Lower leg skin (tissue), 4 donors: ENCODE measurements around the gene SNX33. TPM values are rescaled to one million over a fixed set of nuclear protein-coding genes. Genes with fewer than 3 reads are reported as not detected.
"Not testable (repeated sequence)": the region's sequence is repeated elsewhere in the genome, so short reads cannot be mapped to it uniquely, and the experiment has no call there.

ENCODE experiments used
- DNase-seq, 2 donors: peaks; one replicate each; pipeline ENCODE4 v3.0.0-alpha.2; 2019; ENCODE audit warnings: low spot score in 2 of 2
- H3K4me3 ChIP-seq: fragments of 200-600 bp; sonication (generic); 2 replicates; pipeline ENCODE4 v1.5.1; 2017; ENCODE audit warnings: mild to moderate bottlenecking, low read depth; ENCODE audit not compliant: poor library complexity, severe bottlenecking
- CTCF ChIP-seq, 3 donors: fragments of 450-650 bp; IDR thresholded peaks; one replicate each; pipeline ENCODE4 v1.5.1; 2016; ENCODE audit warnings: antibody characterized with exemption in 3 of 3, mild to moderate bottlenecking in 3 of 3, moderate library complexity in 2 of 3
- POLR2A ChIP-seq, 2 donors: fragments of 450-650 bp; IDR thresholded peaks; one replicate each; pipeline ENCODE4 v1.6.1; 2016 to 2017; ENCODE audit warnings: antibody characterized with exemption in 2 of 2, mild to moderate bottlenecking in 1 of 2, moderate library complexity in 1 of 2
- WGBS, 2 donors: methylation state at CpG; one replicate each; pipeline ENCODE4 v1.1.5; 2018; 5-methylcytosine and 5-hydroxymethylcytosine counted together
- intact Hi-C: fragments of 100-400 bp; cut with DNase I; formaldehyde crosslinking; loops from one replicate; pipeline ENCODE4 v1.15.0; 2023; ENCODE audit warnings: low total_unique reads
- total RNA-seq, 4 donors: library from RNA; depleted of rRNA; stranded (reverse); fragments of >200 nt; gene quantifications; one replicate each; pipeline ENCODE4 v1.1.0, GENCODE V29; 2016

Gene SNX33
- total RNA-seq, 4 donors from 2014 or later = 24.8 to 40.5 (median 35.5) TPM

- no peak overlapping the region for H3K4me3 ChIP-seq
- 29 to 41% methylated on average over 4 to 6 of the region's 6 CpGs for WGBS, 2 donors
- TF ChIP-seq POLR2A (IDR thresholded peaks at IDR 0.05) (no peak), CTCF (IDR thresholded peaks at IDR 0.05) (no peak)
- DNase-seq = no peak
- intact Hi-C loops = no loop called here
These were observed 56.5 kb downstream of the SNX33 start for GRCh38 chr15:75704263-75704615.

DNA sequence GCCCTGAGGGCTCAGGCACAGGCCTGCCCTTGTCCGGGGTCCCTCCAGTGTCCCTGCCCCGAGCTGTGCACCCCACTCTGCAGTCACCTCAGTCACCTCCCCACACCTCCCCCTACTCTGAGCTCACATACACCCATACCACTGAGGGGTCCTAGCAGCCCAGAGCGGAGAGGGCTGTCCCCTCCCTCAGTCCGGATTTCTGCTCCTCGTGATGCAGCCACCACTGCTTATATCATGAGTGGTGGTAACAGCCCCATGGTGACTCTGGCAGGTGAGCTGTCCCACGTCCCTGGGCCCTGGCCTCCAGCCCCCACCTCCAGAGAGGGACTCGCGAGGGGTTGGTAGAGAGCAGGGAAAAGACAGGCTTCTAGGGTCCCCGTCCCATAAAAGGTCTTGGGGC is 56.9 kb downstream of the SNX33 start:
- DNase-seq = no peak
- intact Hi-C loops = no loop called here
- TF ChIP-seq CTCF (IDR thresholded peaks at IDR 0.05) = no peak
- TF ChIP-seq POLR2A (IDR thresholded peaks at IDR 0.05) = no peak
- H3K4me3 ChIP-seq = no peak overlapping the region
- WGBS, 2 donors = 78 to 85% methylated on average over 9 of the region's 9 CpGs

DNA sequence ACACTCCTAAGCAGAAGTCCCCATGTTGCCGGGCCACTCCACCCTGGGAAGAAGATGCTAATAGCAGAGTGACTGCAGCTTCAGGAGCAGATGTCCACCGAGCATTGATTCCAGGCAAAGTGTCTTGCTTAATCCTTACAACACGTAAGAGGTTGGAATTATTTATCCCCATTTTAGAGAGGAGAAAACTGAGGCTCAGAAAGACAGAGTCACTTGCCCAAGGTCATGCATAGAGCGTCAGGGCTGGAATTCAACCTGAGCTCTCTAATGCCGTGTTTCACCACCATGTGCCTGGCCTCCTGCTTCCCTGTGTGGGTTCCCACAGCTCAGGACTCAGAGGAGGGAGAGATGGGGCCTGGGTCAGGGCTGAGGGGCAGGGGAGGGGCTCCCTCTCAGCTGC is 57.7 kb downstream of the SNX33 start:
- WGBS, 2 donors = 75 to 80% methylated on average over 5 of the region's 5 CpGs
- intact Hi-C loops, DNase-seq, H3K4me3 ChIP-seq: not testable (repeated sequence)

DNA sequence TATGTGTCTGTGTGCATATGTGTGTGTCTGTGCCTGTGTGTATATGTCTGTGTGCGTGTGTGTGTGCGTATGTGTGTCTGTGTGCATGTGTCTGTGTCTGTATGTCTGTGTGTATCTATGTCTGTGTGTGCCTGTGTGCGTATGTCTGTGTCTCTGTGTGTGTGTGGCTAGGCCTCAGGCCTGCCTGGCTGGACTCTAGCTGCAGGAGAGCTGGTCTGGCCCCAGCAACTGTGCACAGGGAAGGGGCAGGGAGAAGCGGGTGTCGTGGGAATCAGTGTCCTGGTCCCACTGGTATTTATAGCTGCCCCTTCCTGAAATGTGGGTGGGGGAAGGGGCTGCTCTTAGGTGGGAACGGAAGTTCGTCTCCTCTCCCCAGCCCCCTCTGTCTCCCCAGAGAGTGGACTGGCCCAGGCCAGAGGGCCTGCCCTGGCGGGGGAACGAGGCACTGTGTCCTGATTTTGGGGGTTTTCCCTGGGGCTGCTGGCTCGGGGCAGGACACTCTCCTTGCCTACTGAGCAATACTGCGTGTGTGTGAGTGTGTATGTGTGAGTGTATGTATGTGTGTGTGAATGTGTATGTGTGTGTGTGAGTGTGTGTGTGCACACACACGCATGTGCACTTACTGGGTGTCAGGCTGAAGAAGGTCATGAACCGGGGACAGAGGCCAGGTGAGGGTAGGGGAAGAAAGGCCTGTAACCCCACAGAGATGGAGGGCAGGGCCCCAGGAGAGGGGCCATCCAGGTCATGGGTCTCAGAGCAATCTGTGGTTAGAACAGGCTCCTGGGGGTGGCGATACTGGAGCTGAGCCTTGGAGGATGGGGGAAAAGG is 58.4 kb downstream of the SNX33 start:
- WGBS, 2 donors = 75 to 78% methylated on average over 14 of the region's 14 CpGs
- TF ChIP-seq POLR2A (IDR thresholded peaks at IDR 0.05) (no peak), CTCF (IDR thresholded peaks at IDR 0.05) (no peak)
- intact Hi-C loops = no loop called here
- DNase-seq = no peak
- no peak overlapping the region for H3K4me3 ChIP-seq

DNA sequence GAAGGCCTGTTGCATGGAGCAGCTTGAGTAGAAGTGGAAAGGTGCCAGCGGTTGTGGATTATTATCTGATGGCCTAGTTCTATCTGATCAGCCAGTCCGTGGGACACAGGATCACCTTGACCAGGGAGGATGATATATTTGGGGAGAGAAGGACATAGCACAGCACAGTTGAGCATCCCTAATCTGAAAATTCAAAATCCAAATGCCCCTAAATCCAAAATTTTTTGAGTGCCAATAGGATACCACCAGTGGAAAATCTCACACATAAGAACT is 58.9 kb downstream of the SNX33 start:
- WGBS, 2 donors = 35 to 39% methylated on average over 2 of the region's 2 CpGs
- no peak overlapping the region for H3K4me3 ChIP-seq
- no peak for DNase-seq
- TF ChIP-seq POLR2A (IDR thresholded peaks at IDR 0.05) (no peak), CTCF (IDR thresholded peaks at IDR 0.05) (no peak)
- intact Hi-C loops = no loop called here

- WGBS, 2 donors = 45 to 50% methylated on average over 11 to 13 of the region's 15 CpGs
- intact Hi-C loops, DNase-seq, H3K4me3 ChIP-seq: not testable (repeated sequence)
These were observed 61.7 kb downstream of the SNX33 start for GRCh38 chr15:75709458-75709857.

- DNase-seq, H3K4me3 ChIP-seq, intact Hi-C loops: not testable (repeated sequence)
- 65 to 68% methylated on average over 3 to 4 of the region's 5 CpGs for WGBS, 2 donors
These were observed 63.2 kb downstream of the SNX33 start for GRCh38 chr15:75710874-75711273.

- H3K4me3 ChIP-seq, DNase-seq, intact Hi-C loops: not testable (repeated sequence)
- 37 to 40% methylated on average over 5 of the region's 7 CpGs for WGBS, 2 donors
These were observed 63.8 kb downstream of the SNX33 start for GRCh38 chr15:75711495-75711894.
